ENCODE data around the gene PLCXD1.
"Not testable (repeated sequence)": the region's sequence is repeated elsewhere in the genome, so short reads cannot be mapped to it uniquely, and the experiment has no call there.

PLCXD1 gene

GRCh38 chrX:274904-275475 is 6.2 kb upstream of the PLCXD1 start:
- ChIA-PET CTCF (no interaction called here), POLR2A (no interaction called here)

GRCh38 chrX:275476-275966 is 5.7 kb upstream of the PLCXD1 start:
- TF ChIP-seq ARNT (IDR thresholded peaks at IDR 0.05) (no peak), SP1 (IDR thresholded peaks at IDR 0.05) (no peak), HDGF (IDR thresholded peaks at IDR 0.05; ENCODE audit: borderline replicate concordance) (no peak), ZNF384 (IDR thresholded peaks at IDR 0.05) (no peak), L3MBTL2 (conservative IDR thresholded peaks at IDR 0.05) (no peak), ELF4 (IDR thresholded peaks at IDR 0.05) (no peak), BHLHE40 (IDR thresholded peaks at IDR 0.05; ENCODE audit: borderline replicate concordance) (no peak), CTBP1 (IDR thresholded peaks at IDR 0.05; ENCODE audit: borderline replicate concordance) (no peak), NFRKB (IDR thresholded peaks at IDR 0.05) (no peak), SUZ12 (IDR thresholded peaks at IDR 0.05) (no peak), FOXK2 (IDR thresholded peaks at IDR 0.05) (no peak), TARDBP (IDR thresholded peaks at IDR 0.05) (no peak), LEF1 (IDR thresholded peaks at IDR 0.05; ENCODE audit: borderline replicate concordance) (no peak), PKNOX1 (IDR thresholded peaks at IDR 0.05) (no peak), FOXM1 (IDR thresholded peaks at IDR 0.05; ENCODE audit: borderline replicate concordance) (no peak)
- ChIA-PET POLR2A (no interaction called here), CTCF (no interaction called here)
- DNase-seq (ENCODE audit: extremely low spot score), result no peak

More at GRCh38 chrX:274904-275475, 6.2 kb upstream of the PLCXD1 start:
- TF ChIP-seq L3MBTL2 (conservative IDR thresholded peaks at IDR 0.05) (no peak), SP1 (IDR thresholded peaks at IDR 0.05) (no peak), HDGF (IDR thresholded peaks at IDR 0.05; ENCODE audit: borderline replicate concordance) (no peak), ELF4 (IDR thresholded peaks at IDR 0.05) (no peak), FOXM1 (IDR thresholded peaks at IDR 0.05; ENCODE audit: borderline replicate concordance) (no peak), ZNF384 (IDR thresholded peaks at IDR 0.05) (no peak), PKNOX1 (IDR thresholded peaks at IDR 0.05) (no peak), LEF1 (IDR thresholded peaks at IDR 0.05; ENCODE audit: borderline replicate concordance) (no peak), CTBP1 (IDR thresholded peaks at IDR 0.05; ENCODE audit: borderline replicate concordance) (no peak)
- DNase-seq (ENCODE audit: extremely low spot score), result no peak

DNA sequence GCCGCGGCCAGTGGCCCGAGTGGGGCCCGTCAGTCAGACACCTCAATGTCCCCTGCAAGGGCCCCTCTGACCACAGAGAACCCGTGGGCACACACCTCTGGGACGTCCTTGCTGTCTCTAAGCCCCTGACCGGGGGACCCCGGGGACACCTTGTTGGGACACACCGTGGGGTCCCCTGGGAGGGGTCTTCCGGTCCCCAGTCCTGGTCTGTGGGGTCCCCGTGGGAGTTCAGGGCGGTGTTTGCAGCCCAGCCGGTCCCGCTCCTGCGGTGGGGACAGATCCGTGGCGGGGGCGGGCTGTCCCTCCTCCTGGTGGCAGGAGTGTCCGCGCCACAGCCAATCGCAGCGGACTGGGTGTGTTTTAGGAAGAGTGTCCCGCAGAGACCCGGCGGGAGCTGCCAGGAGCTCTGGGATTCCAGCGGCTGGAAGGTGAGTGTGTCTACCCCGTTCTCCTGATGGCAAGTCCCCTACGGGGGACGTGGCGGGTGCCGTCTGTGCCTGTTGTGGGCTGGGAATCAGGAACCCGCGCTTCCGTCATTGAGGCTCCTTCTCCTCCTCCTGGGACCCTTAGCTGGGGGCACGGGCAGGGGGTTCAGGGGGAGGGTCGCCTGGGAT is 5.1 kb upstream of the PLCXD1 start:
- peak; percentile 71 for DNase-seq (ENCODE audit: extremely low spot score)
- ChIA-PET CTCF (no interaction called here), POLR2A (no interaction called here)
- TF ChIP-seq PKNOX1 (IDR thresholded peaks at IDR 0.05) (no peak), ELF4 (IDR thresholded peaks at IDR 0.05) (no peak), LEF1 (IDR thresholded peaks at IDR 0.05; ENCODE audit: borderline replicate concordance) (no peak), SP1 (IDR thresholded peaks at IDR 0.05) (no peak), BHLHE40 (IDR thresholded peaks at IDR 0.05; ENCODE audit: borderline replicate concordance) (no peak), FOXM1 (IDR thresholded peaks at IDR 0.05; ENCODE audit: borderline replicate concordance) (no peak), SUZ12 (IDR thresholded peaks at IDR 0.05) (no peak), ZNF384 (IDR thresholded peaks at IDR 0.05) (no peak), TARDBP (IDR thresholded peaks at IDR 0.05) (no peak), ARNT (IDR thresholded peaks at IDR 0.05) (no peak), L3MBTL2 (conservative IDR thresholded peaks at IDR 0.05) (no peak), FOXK2 (IDR thresholded peaks at IDR 0.05) (no peak), NFRKB (IDR thresholded peaks at IDR 0.05) (no peak), FOXA1 (IDR thresholded peaks at IDR 0.05) (no peak), HDGF (IDR thresholded peaks at IDR 0.05; ENCODE audit: borderline replicate concordance) (no peak), CTBP1 (IDR thresholded peaks at IDR 0.05; ENCODE audit: borderline replicate concordance) (no peak)

DNA sequence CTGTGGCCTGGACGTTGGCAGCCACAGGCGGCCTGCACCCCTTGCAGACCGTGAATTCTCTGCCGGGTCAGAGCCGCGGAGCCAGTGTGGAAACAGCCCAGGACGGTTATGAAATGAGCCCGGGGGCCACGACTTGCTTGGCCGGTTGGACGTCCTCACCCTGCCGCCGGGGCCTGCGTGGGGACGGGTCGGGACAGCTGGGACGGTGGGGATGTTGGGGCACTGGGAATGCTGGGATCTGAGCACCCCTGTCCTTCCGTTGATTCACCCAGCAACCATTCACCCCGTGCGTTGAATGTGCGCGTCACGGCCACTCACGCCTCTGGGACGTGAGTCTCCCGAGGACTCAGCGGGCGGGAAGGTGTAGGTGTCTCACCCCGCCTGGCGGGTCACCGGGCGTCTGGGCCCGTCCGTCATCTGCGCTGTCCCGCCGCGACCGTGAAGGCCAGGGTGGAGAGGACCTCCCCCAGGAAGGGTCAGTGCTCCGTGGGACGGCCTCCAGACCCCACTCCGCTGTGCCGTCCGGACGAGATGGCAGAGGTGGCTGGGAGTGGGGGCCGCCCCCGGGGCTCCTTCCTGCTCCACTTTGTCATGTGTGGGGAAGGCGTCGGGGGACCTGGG is 4.5 kb upstream of the PLCXD1 start:
- DNase-seq (ENCODE audit: extremely low spot score), result no peak
- ChIA-PET POLR2A (no interaction called here), CTCF (no interaction called here)
- TF ChIP-seq TARDBP (IDR thresholded peaks at IDR 0.05) (no peak), FOXK2 (IDR thresholded peaks at IDR 0.05) (no peak), L3MBTL2 (conservative IDR thresholded peaks at IDR 0.05) (no peak), LEF1 (IDR thresholded peaks at IDR 0.05; ENCODE audit: borderline replicate concordance) (no peak), FOXA1 (IDR thresholded peaks at IDR 0.05) (no peak), HDGF (IDR thresholded peaks at IDR 0.05; ENCODE audit: borderline replicate concordance) (no peak), BHLHE40 (IDR thresholded peaks at IDR 0.05; ENCODE audit: borderline replicate concordance) (no peak), ZNF384 (IDR thresholded peaks at IDR 0.05) (no peak), ARNT (IDR thresholded peaks at IDR 0.05) (no peak), SP1 (IDR thresholded peaks at IDR 0.05) (no peak)

DNA sequence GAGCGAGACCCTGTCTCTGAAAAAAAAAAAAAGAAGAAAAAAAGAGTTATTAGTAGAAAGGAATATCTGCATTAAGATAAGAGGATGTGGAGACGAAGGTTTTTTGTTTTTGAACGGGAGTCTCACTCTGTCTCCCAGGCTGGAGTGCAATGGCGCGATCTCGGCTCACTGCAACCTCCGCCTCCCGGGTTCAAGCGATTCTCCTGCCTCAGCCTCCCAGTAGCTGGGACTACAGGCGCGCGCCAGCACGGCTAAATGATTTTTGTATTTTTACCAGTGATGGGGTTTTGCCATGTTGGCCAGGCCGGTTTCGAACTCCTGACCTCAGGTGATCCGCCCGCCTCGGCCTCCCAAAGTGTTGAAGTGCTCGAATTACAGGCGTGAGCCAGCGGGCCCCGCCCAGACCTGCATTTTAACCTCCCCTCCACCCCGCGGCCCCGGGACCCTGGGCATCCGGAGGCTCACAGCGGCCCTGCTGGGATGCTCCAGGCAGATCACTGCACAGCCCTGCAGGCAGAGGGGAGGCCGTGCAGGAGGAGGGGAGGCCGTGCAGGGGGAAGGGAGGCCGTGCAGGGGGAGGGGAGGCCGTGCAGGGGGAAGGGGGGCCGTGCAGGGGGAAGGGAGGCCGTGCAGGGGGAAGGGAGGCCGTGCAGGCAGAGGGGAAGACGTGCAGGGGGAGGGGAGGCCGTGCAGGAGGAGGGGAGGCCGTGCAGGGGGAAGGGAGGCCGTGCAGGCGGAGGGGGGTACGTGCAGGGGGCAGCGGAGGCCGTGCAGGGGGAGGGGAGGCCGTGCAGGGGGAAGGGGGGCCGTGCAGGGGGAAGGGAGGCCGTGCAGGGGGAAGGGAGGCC is 1.2 kb upstream of the PLCXD1 start:
- DNase-seq (ENCODE audit: extremely low spot score); POLR2A ChIA-PET; CTCF ChIA-PET: not testable (repeated sequence)

- POLR2A ChIA-PET; DNase-seq (ENCODE audit: extremely low spot score); CTCF ChIA-PET: not testable (repeated sequence)
Measured at GRCh38 chrX:280722-281121, 459 bp upstream of the PLCXD1 start.
